PC-9 (cell line): ENCODE data around the gene SCAPER. TPM values are rescaled to one million over a fixed set of nuclear protein-coding genes. Genes with fewer than 3 reads are reported as not detected.
"Not testable (repeated sequence)": the region's sequence is repeated elsewhere in the genome, so short reads cannot be mapped to it uniquely, and the experiment has no call there.

Experiments
- BruUV-seq: library from RNA; stranded (reverse); fragments of 400-500 nt; replicated peaks from 2 replicates; lab custom pipeline; 2021; lab: Mats Ljungman, UMichigan
- CTCF ChIA-PET: fragments of 300-600 bp; sonication (Branson Sonifier 250); formaldehyde crosslinking; loops from one replicate; lab custom pipeline; 2022; ENCODE audit warnings: antibody characterized with exemption; lab: Charles Lee
- POLR2A ChIA-PET: fragments of 300-600 bp; sonication (Branson Sonifier 250); formaldehyde crosslinking; loops from one replicate; lab custom pipeline; 2022; ENCODE audit warnings: antibody characterized with exemption; ENCODE audit not compliant: unreplicated experiment; lab: Charles Lee
- DNase-seq, 2 experiments: peaks; one replicate each; pipeline versions ENCODE4 v3.0.0 to v3.0.0-alpha.2; 2015 to 2022; ENCODE audit warnings: mixed read lengths in 1 of 2
- H2AFZ ChIP-seq: fragments of 200-600 bp; sonication (generic); 2 replicates; pipeline ENCODE4 v1.8.1; 2017; ENCODE audit warnings: antibody characterized with exemption
- H3F3A ChIP-seq: fragments of 200-600 bp; sonication (generic); 2 replicates; pipeline ENCODE4 v1.8.1; 2017; ENCODE audit warnings: antibody characterized with exemption, mild to moderate bottlenecking, low read depth; ENCODE audit not compliant: insufficient read depth
- H3K27ac ChIP-seq: fragments of 200-600 bp; sonication (generic); 2 replicates; pipeline ENCODE4 v1.6.1; 2016; ENCODE audit warnings: mixed run types
- H3K27me3 ChIP-seq: fragments of 200-600 bp; sonication (generic); 2 replicates; pipeline ENCODE4 v1.6.1; 2016; ENCODE audit warnings: low read depth, mixed run types; ENCODE audit not compliant: insufficient read depth
- H3K36me3 ChIP-seq: fragments of 200-600 bp; sonication (generic); 2 replicates; pipeline ENCODE4 v1.6.1; 2016; ENCODE audit warnings: low read depth, mixed run types
- H3K4me1 ChIP-seq: fragments of 200-600 bp; sonication (generic); replicated peaks from 2 replicates; pipeline ENCODE4 v1.6.1; 2016; ENCODE audit warnings: mixed run types; ENCODE audit not compliant: insufficient read depth
- H3K4me2 ChIP-seq: fragments of 200-600 bp; sonication (generic); 2 replicates; pipeline ENCODE4 v1.6.1; 2017; ENCODE audit warnings: mixed run types
- H3K4me3 ChIP-seq: fragments of 200-600 bp; sonication (generic); 2 replicates; pipeline ENCODE4 v1.6.1; 2016; ENCODE audit warnings: mixed run types
- H3K79me2 ChIP-seq: fragments of 200-600 bp; sonication (generic); 2 replicates; pipeline ENCODE4 v1.6.1; 2017; ENCODE audit warnings: low read depth, mixed run types
- H3K9me2 ChIP-seq: fragments of 200-600 bp; sonication (generic); 2 replicates; pipeline ENCODE4 v1.8.1; 2017; ENCODE audit warnings: mild to moderate bottlenecking; ENCODE audit not compliant: insufficient read depth
- H3K9me3 ChIP-seq: fragments of 200-600 bp; sonication (generic); 2 replicates; pipeline ENCODE4 v1.8.1; 2016; ENCODE audit warnings: low read depth; ENCODE audit not compliant: insufficient read depth
- H4K20me1 ChIP-seq: fragments of 200-600 bp; sonication (generic); 2 replicates; pipeline ENCODE4 v1.8.1; 2017; ENCODE audit not compliant: insufficient read depth
- EZH2 ChIP-seq: fragments of 200-600 bp; sonication (generic); IDR thresholded peaks from 2 replicates; pipeline ENCODE4 v1.8.0; 2017; ENCODE audit warnings: antibody characterized with exemption, low read depth
- intact Hi-C: fragments of 100-400 bp; cut with micrococcal nuclease; formaldehyde crosslinking; loops from one replicate; pipeline ENCODE4 v1.10.0; 2022; ENCODE audit not compliant: unreplicated experiment
- total RNA-seq: library from RNA; stranded (reverse); gene quantifications from 2 replicates; pipeline ENCODE4 v1.2.3, GENCODE V29; 2021
- TF ChIP-seq, protein P1 (sequence below): fragments of 200-600 bp; sonication (generic); conservative IDR thresholded peaks from 2 replicates; pipeline ENCODE4 v1.6.1; 2017; ENCODE audit warnings: mixed run types, antibody characterized with exemption, mild to moderate bottlenecking, moderate library complexity

SCAPER gene
- total RNA-seq, 1 experiment from 2014 or later = 18.7 TPM

DNA sequence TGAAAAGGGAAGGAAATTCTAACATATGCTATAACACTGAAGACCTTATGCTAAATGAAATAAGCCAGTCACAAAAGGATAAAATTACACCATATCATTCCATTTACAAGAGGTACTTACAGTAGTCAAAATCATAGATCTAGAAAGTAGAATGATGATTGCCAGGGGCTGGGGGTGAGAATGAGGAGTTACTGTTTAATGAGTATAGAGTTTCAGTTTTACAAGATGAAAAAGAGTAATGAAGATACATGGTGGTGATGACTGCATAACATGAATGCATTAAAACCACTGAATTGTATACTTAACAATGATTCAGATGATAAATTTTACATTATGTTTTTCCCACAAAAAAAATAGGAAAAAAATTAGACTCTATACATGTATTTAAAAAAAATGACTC is 152.6 kb downstream of the SCAPER start:
- intact Hi-C loops = no loop called here

DNA sequence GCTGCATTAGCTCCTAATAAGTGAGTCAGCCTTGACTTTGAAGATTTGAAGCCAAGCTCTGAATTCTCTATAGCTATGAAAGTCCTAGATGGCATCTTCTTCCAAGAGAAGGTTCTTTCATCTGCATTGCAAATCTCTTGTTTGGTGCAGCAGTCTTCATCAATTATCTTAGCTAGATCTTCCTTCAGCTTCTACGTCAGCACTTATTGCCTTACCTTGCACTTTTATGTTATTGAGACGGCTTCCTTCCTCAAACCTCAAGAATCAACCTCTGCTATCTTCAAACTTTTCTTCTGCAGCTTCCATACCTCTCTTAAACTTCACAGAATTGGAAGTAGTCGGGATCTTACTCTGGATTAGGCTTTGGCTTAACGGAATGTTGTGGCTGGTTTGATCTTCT is 167.6 kb downstream of the SCAPER start:
- H3F3A ChIP-seq = no peaks in the 10 kb centered on the region
- no peaks in the 10 kb centered on the region for H4K20me1 ChIP-seq
- H3K27ac ChIP-seq = no peak overlapping the region
- no peaks in the 10 kb centered on the region for H3K36me3 ChIP-seq
- BruUV-seq = no TSS peak
- intact Hi-C loops = no loop called here
- H3K4me3 ChIP-seq = no peak overlapping the region
- no peak overlapping the region for H2AFZ ChIP-seq
- ChIA-PET CTCF (no interaction called here), POLR2A (no interaction called here)
- H3K79me2 ChIP-seq = no peaks in the 10 kb centered on the region
- no peak for DNase-seq
- H3K4me1 ChIP-seq = no peaks in the 10 kb centered on the region
- no peaks in the 10 kb centered on the region for H3K9me3 ChIP-seq
- no peaks in the 10 kb centered on the region for H3K9me2 ChIP-seq
- TF ChIP-seq, protein P1, sequence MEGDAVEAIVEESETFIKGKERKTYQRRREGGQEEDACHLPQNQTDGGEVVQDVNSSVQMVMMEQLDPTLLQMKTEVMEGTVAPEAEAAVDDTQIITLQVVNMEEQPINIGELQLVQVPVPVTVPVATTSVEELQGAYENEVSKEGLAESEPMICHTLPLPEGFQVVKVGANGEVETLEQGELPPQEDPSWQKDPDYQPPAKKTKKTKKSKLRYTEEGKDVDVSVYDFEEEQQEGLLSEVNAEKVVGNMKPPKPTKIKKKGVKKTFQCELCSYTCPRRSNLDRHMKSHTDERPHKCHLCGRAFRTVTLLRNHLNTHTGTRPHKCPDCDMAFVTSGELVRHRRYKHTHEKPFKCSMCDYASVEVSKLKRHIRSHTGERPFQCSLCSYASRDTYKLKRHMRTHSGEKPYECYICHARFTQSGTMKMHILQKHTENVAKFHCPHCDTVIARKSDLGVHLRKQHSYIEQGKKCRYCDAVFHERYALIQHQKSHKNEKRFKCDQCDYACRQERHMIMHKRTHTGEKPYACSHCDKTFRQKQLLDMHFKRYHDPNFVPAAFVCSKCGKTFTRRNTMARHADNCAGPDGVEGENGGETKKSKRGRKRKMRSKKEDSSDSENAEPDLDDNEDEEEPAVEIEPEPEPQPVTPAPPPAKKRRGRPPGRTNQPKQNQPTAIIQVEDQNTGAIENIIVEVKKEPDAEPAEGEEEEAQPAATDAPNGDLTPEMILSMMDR = no peak
- no peak for TF ChIP-seq EZH2
- H3K27me3 ChIP-seq = no peaks in the 10 kb centered on the region
- no peak overlapping the region for H3K4me2 ChIP-seq

More for the DNA sequence above, 152.6 kb downstream of the SCAPER start:
- Histone ChIP-seq H3K27ac (no peak overlapping the region), H3K4me3 (no peak overlapping the region), H3K9me3 (no peaks in the 10 kb centered on the region), H3K4me2 (no peak overlapping the region), H4K20me1 (no peaks in the 10 kb centered on the region), H2AFZ (no peak overlapping the region), H3K79me2 (no peaks in the 10 kb centered on the region), H3K27me3 (no peaks in the 10 kb centered on the region), H3K36me3 (no peaks in the 10 kb centered on the region), H3F3A (no peaks in the 10 kb centered on the region), H3K9me2 (no peaks in the 10 kb centered on the region), H3K4me1 (no peaks in the 10 kb centered on the region)
- POLR2A ChIA-PET = no interaction called here
- no peak for TF ChIP-seq EZH2
- TF ChIP-seq, protein P1 = no peak
- BruUV-seq = no TSS peak
- no peak for DNase-seq
- CTCF ChIA-PET = no interaction called here

DNA sequence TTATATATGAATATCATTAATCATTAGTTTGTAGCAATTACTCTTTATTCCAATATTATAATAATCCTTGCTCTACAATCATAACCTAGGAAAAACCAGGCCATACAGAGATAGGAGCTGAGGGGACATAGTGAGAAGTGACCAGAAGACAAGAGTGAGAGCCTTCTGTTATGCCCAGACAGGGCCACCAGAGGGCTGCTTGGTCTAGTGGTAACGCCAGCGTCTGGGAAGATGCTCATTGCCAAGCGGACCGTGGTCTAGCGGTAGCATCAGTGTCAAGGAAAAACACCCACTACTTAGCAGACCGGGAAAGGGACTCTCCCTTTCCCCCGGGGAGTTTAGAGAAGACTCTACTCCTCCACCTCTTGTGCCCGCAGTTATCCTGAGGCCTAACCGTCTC is 172.8 kb downstream of the SCAPER start:
- H3K4me1 ChIP-seq, H3K36me3 ChIP-seq, H3F3A ChIP-seq, CTCF ChIA-PET, DNase-seq, H3K27ac ChIP-seq, BruUV-seq, H2AFZ ChIP-seq, H3K9me2 ChIP-seq, H3K79me2 ChIP-seq, POLR2A ChIA-PET, H3K4me3 ChIP-seq, H3K9me3 ChIP-seq, H4K20me1 ChIP-seq, H3K4me2 ChIP-seq, intact Hi-C loops, H3K27me3 ChIP-seq: not testable (repeated sequence)

DNA sequence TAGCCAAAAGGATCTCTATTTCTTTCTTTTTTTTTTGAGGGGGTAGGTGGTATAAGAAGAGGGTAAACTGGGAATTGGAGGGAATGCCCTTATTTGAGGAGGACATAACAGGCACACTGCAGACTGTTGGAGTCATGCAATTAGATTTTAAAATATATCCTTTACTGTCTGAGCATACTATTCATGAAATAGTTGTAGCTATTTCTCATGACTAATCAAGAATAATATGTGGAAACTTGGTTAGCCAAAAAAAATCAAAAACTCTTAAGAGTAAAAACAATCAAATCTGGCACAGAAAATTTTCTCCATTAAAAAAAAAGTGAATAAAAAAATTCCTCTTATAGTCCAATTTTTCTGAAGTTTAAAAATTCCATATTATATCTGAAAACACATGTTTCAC is 174.9 kb downstream of the SCAPER start:
- intact Hi-C loops = no loop called here
- H3K4me3 ChIP-seq = no peak overlapping the region
- TF ChIP-seq, protein P1 = no peak
- TF ChIP-seq EZH2 = no peak
- no peaks in the 10 kb centered on the region for H3K9me3 ChIP-seq
- H3K36me3 ChIP-seq = no peaks in the 10 kb centered on the region
- no peak overlapping the region for H3K27ac ChIP-seq
- CTCF ChIA-PET = no interaction called here
- H3K9me2 ChIP-seq = no peaks in the 10 kb centered on the region
- no peaks in the 10 kb centered on the region for H3K79me2 ChIP-seq
- no peaks in the 10 kb centered on the region for H3F3A ChIP-seq
- no peak overlapping the region for H2AFZ ChIP-seq
- no peak for DNase-seq
- no peaks in the 10 kb centered on the region for H3K27me3 ChIP-seq
- POLR2A ChIA-PET = no interaction called here
- H3K4me2 ChIP-seq = no peak overlapping the region
- no peaks in the 10 kb centered on the region for H3K4me1 ChIP-seq
- no TSS peak for BruUV-seq
- H4K20me1 ChIP-seq = no peaks in the 10 kb centered on the region
